ENCODE results near the gene RHOH. TPM values are rescaled to one million over a fixed set of nuclear protein-coding genes. Genes with fewer than 3 reads are reported as not detected.
A peak's percentile ranks its signal among the peaks of the same experiment; 100 is the strongest.

Gene RHOH
- total and polyA plus RNA-seq, 10 of the 15 experiments (the other 5 are each of a cell fraction or from before 2014, with no cell fraction given), result 46.5 to 120 (median 57.9) TPM

DNA sequence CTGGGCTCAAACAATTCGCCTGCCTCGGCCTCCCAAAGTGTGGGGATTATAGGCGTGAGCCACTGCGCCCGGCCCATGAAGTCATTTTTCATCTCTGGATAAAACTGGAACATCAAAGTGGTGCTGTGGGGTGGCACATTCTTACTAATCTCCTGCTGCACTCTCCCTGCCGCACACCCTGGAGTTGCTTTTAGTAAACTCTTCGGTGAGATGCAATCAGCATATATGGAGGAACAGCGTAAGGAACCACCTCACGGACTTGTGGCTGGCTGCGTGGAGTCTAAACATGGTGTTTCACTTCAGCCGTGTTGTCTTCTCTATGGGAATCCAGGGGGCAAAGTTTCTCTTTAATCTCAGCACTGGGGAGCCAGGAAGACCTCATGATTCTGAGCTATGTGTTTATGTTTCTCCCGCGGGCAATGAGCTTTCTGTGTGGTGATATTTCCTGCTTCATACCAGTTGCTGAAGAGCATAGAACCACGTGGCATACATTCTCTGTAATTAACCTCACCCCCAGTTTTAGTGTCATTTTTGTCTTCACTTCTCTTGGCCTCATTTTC is 2.1 kb upstream of the RHOH start:
- peak; percentile 11 for ATAC-seq
- no peak for DNase-seq (ENCODE audit: low read depth, low spot score)
- no peak for FAIRE-seq
- Histone ChIP-seq H3K4me1 (ENCODE audit: control insufficient read depth, insufficient read depth, low read length) (peaks cover under 1% of the 10 kb centered on the region; the same call in 1 of the 2 replicates), H3K27me3 (replicated peaks in 1 of 2; ENCODE audit: control insufficient read depth in 2 of 2, insufficient read depth in 2 of 2, low read length in 1 of 2) (no peaks in the 10 kb centered on the region), H3K36me3 (ENCODE audit: control insufficient read depth in 2 of 2, insufficient read depth in 2 of 2, low read length in 1 of 2) (no peaks in the 10 kb centered on the region; a peak in 1 of 4 replicates), H3K4me3 (peak overlapping the region; percentile 88), H3K9ac (ENCODE audit: control insufficient read depth, insufficient read depth, low read length) (peak overlapping the region; percentile 99), H4K20me1 (ENCODE audit: control insufficient read depth, insufficient read depth) (no peaks in the 10 kb centered on the region), H3K9me3 (replicated peaks; ENCODE audit: control insufficient read depth, insufficient read depth, low read length) (no peaks in the 10 kb centered on the region), H2AFZ (ENCODE audit: control insufficient read depth, low read depth, low read length) (no peak overlapping the region), H3K27ac (ENCODE audit: control insufficient read depth, insufficient read depth) (peak overlapping the region; percentile 92), H3K79me2 (ENCODE audit: control insufficient read depth, insufficient read depth, low read length) (peaks cover 98% of the 10 kb centered on the region), H3K4me2 (ENCODE audit: control insufficient read depth, insufficient read depth) (peak overlapping the region; percentile 91)
- ChIA-PET RAD21 (ENCODE audit: unreplicated experiment) (interaction anchor here (0.6 to 18.0 kb wide), 15 partner anchors 7 to 468 kb away, joined by 3 to 356 read pairs (median 9); partner anchors contain the start of gene N4BP2), CTCF (interaction anchor here (0.9 to 4.8 kb wide), 8 partner anchors 9 to 139 kb away, joined by 3 to 34 read pairs (median 14); no protein-coding TSS in a partner anchor), POLR2A (interaction anchor here (0.7 to 12.0 kb wide), 15 partner anchors 10 to 475 kb away, joined by 3 to 214 read pairs (median 7); partner anchors contain the start of gene N4BP2), SMC1A (ENCODE audit: uncharacterized antibody, unreplicated experiment) (interaction anchor here (1.0 to 20.3 kb wide), 15 partner anchors 8 to 136 kb away, joined by 3 to 374 read pairs (median 5); no protein-coding TSS in a partner anchor)
- 1% methylated on average over 14 of the region's 14 CpGs for WGBS (ENCODE audit: insufficient coverage, insufficient replicate concordance, low lambda C conversion rate, missing lambda C conversion rate)
- BruUV-seq (replicated peaks), result TSS peak; percentile 60
- in situ Hi-C loops (cut with MboI) (loop anchor here (25.0 kb wide), 1 partner anchor 1382 kb away; the partner anchor contains the start of gene TLR1), intact Hi-C loops (cut with micrococcal nuclease; ENCODE audit: unreplicated experiment) (loop anchor here (5.0 to 10.0 kb wide), 5 partner anchors 428 to 1150 kb away; no protein-coding TSS in a partner anchor)
- TF ChIP-seq, protein P1, sequence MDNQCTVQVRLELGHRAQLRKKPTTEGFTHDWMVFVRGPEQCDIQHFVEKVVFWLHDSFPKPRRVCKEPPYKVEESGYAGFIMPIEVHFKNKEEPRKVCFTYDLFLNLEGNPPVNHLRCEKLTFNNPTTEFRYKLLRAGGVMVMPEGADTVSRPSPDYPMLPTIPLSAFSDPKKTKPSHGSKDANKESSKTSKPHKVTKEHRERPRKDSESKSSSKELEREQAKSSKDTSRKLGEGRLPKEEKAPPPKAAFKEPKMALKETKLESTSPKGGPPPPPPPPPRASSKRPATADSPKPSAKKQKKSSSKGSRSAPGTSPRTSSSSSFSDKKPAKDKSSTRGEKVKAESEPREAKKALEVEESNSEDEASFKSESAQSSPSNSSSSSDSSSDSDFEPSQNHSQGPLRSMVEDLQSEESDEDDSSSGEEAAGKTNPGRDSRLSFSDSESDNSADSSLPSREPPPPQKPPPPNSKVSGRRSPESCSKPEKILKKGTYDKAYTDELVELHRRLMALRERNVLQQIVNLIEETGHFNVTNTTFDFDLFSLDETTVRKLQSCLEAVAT (IDR thresholded peaks at IDR 0.05), result peak; percentile 87
- TF ChIP-seq MXI1 (IDR thresholded peaks at IDR 0.05; ENCODE audit: low read depth, low read length), result peak; percentile 97
- TF ChIP-seq MEF2B (IDR thresholded peaks at IDR 0.05; ENCODE audit: partially characterized antibody, poor library complexity, severe bottlenecking), result peak; percentile 35
- TF ChIP-seq, protein P2, sequence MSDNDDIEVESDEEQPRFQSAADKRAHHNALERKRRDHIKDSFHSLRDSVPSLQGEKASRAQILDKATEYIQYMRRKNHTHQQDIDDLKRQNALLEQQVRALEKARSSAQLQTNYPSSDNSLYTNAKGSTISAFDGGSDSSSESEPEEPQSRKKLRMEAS (IDR thresholded peaks at IDR 0.05; ENCODE audit: low read depth, low read length), result peak; percentile 70
- no peak for TF ChIP-seq ETV6 (conservative IDR thresholded peaks at IDR 0.05 in 1 of 2, IDR thresholded peaks at IDR 0.05 in 1 of 2; ENCODE audit: borderline replicate concordance in 1 of 2, low read depth in 1 of 2)
- TF ChIP-seq, protein P3, sequence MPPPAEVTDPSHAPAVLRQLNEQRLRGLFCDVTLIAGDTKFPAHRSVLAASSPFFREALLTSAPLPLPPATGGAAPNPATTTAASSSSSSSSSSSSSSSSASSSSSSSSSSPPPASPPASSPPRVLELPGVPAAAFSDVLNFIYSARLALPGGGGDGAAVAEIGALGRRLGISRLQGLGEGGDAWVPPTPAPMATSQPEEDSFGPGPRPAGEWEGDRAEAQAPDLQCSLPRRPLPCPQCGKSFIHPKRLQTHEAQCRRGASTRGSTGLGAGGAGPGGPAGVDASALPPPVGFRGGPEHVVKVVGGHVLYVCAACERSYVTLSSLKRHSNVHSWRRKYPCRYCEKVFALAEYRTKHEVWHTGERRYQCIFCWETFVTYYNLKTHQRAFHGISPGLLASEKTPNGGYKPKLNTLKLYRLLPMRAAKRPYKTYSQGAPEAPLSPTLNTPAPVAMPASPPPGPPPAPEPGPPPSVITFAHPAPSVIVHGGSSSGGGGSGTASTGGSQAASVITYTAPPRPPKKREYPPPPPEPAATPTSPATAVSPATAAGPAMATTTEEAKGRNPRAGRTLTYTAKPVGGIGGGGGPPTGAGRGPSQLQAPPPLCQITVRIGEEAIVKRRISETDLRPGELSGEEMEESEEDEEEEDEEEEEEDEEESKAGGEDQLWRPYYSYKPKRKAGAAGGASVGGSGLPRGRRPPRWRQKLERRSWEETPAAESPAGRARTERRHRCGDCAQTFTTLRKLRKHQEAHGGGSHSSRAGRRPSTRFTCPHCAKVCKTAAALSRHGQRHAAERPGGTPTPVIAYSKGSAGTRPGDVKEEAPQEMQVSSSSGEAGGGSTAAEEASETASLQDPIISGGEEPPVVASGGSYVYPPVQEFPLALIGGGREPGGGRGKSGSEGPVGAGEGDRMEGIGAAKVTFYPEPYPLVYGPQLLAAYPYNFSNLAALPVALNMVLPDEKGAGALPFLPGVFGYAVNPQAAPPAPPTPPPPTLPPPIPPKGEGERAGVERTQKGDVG (CRISPR knock-in tag; IDR thresholded peaks at IDR 0.05), result no peak
- TF ChIP-seq IKZF1 (conservative IDR thresholded peaks at IDR 0.05), result 0 out of 2 replicates have a peak, but pooled peaks have one; percentile 33
- TF ChIP-seq, protein P4, sequence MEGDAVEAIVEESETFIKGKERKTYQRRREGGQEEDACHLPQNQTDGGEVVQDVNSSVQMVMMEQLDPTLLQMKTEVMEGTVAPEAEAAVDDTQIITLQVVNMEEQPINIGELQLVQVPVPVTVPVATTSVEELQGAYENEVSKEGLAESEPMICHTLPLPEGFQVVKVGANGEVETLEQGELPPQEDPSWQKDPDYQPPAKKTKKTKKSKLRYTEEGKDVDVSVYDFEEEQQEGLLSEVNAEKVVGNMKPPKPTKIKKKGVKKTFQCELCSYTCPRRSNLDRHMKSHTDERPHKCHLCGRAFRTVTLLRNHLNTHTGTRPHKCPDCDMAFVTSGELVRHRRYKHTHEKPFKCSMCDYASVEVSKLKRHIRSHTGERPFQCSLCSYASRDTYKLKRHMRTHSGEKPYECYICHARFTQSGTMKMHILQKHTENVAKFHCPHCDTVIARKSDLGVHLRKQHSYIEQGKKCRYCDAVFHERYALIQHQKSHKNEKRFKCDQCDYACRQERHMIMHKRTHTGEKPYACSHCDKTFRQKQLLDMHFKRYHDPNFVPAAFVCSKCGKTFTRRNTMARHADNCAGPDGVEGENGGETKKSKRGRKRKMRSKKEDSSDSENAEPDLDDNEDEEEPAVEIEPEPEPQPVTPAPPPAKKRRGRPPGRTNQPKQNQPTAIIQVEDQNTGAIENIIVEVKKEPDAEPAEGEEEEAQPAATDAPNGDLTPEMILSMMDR (IDR thresholded peaks at IDR 0.05 in 2 of 3, conservative IDR thresholded peaks at IDR 0.05 in 1 of 3; ENCODE audit: control insufficient read depth in 2 of 3, extremely low read depth in 1 of 3, insufficient read depth in 1 of 3, low read depth in 3 of 3, low read length in 3 of 3), result no peak
- 0 out of 2 replicates have a peak, but pooled peaks have one; percentile 9 for TF ChIP-seq NFYB (IDR thresholded peaks at IDR 0.05; ENCODE audit: insufficient read depth, low read depth, low read length)
- 0 out of 2 replicates have a peak, but pooled peaks have one; percentile 29 for TF ChIP-seq ATF7 (IDR thresholded peaks at IDR 0.05; ENCODE audit: low read depth)
- 0 out of 2 replicates have a peak, but pooled peaks have one; percentile 36 for TF ChIP-seq TCF7 (IDR thresholded peaks at IDR 0.05; ENCODE audit: borderline replicate concordance)
- peak; percentile 76; the same call in 1 of the 2 replicates for TF ChIP-seq POLR2AphosphoS2 (IDR thresholded peaks at IDR 0.05; ENCODE audit: low read depth, low read length)
- peak; percentile 63 for TF ChIP-seq SMAD5 (IDR thresholded peaks at IDR 0.05; ENCODE audit: low read depth)
- peak; percentile 64; the same call in 1 of the 3 replicates for TF ChIP-seq POU2F2 (IDR thresholded peaks at IDR 0.05; ENCODE audit: borderline replicate concordance, low read depth, low read length)
- TF ChIP-seq SIX5 (IDR thresholded peaks at IDR 0.05; ENCODE audit: low read depth, low read length, severe bottlenecking), result no peak

All from GM12878 (cell line).